ENCODE measurements around the gene GRM4. TPM values are rescaled to one million over a fixed set of nuclear protein-coding genes. Genes with fewer than 3 reads are reported as not detected.

GRM4 gene
- total RNA-seq, 1 experiment from 2014 or later: not detected

DNA sequence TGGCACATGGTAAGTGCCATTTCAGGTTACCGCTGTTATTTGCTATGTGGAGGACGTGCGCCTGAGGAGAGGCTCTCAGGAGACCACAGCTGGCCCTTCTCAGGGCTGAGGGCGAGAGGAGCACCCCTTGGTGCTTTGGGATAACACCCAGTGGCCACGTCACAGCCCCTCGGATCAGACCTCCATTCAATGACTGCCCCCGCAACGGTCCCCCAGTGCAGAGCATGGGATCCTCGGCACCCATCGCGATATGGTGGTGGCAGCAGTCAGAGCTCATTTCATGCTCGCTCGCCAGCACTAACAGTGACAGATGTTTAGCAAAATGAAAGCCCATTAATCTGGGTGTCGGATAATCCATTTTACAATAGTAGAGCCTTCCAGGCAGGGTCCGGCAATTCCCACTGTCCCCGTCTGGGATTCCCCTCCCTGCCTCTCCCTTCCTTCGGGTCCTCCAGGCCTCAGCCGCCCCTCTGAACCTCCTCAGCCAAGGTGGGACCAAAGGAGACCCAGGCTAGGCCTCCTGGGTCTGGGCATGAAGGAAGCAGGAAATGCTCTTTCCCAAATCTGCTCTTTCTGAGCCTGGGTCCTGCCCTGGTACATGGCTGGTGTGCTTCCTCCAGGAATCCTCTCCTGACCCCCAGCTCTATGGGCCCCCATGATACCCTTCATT lies 117.1 kb downstream of the GRM4 start:
- intact Hi-C loops (cut with micrococcal nuclease; ENCODE audit: unreplicated experiment): loop anchor here (5.0 kb wide), 2 partner anchors 177 to 317 kb away; partner anchors contain the start of gene UQCC2
- TF ChIP-seq, protein P1, sequence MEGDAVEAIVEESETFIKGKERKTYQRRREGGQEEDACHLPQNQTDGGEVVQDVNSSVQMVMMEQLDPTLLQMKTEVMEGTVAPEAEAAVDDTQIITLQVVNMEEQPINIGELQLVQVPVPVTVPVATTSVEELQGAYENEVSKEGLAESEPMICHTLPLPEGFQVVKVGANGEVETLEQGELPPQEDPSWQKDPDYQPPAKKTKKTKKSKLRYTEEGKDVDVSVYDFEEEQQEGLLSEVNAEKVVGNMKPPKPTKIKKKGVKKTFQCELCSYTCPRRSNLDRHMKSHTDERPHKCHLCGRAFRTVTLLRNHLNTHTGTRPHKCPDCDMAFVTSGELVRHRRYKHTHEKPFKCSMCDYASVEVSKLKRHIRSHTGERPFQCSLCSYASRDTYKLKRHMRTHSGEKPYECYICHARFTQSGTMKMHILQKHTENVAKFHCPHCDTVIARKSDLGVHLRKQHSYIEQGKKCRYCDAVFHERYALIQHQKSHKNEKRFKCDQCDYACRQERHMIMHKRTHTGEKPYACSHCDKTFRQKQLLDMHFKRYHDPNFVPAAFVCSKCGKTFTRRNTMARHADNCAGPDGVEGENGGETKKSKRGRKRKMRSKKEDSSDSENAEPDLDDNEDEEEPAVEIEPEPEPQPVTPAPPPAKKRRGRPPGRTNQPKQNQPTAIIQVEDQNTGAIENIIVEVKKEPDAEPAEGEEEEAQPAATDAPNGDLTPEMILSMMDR (IDR thresholded peaks at IDR 0.05; ENCODE audit: unreplicated experiment): no peak
- CTCF ChIA-PET: interaction anchor here (1.7 kb wide), 1 partner anchor 312 kb away, joined by 4 read pairs; no protein-coding TSS in a partner anchor
- Mint-ChIP-seq H3K36me3 (ENCODE audit: insufficient read depth, unreplicated experiment) (no peaks in the 10 kb centered on the region), H3K27ac (ENCODE audit: unreplicated experiment) (no peak overlapping the region), H3K27me3 (ENCODE audit: unreplicated experiment) (peaks cover 79% of the 10 kb centered on the region), H3K9me3 (ENCODE audit: low read depth, unreplicated experiment) (no peaks in the 10 kb centered on the region), H3K4me1 (ENCODE audit: low read depth, unreplicated experiment) (no peaks in the 10 kb centered on the region), H3K4me3 (ENCODE audit: low read depth, unreplicated experiment) (no peak overlapping the region)
- no TSS peak for BruUV-seq (replicated peaks)
- DNase-seq: no peak

DNA sequence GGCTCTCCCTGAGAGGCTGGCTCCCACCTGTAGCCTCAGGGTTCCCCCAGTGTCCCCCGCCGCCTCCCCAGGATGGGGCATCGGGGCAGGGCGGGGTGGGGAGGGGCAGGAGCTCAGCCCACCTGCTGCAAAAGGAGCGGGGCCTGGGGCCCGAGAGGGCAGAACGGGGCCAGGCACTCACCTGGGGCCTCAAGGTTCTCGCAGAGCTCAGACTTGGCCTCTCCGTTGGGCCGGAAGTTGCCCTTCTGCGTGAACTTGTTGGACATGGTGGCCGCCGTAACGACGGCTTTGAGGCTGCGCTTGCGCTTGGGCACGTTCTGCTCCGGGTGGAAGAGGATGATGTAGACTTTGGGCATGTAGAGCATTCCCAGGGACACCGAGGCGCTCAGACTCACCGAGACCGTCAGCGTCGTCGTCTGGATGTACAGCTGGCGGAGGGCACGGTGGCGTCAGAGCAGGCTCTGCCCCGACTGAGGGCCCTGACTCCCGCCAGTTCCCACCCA lies 117.9 kb downstream of the GRM4 start:
- Mint-ChIP-seq H3K4me3 (ENCODE audit: low read depth, unreplicated experiment) (no peak overlapping the region), H3K9me3 (ENCODE audit: low read depth, unreplicated experiment) (no peaks in the 10 kb centered on the region), H3K27me3 (ENCODE audit: unreplicated experiment) (peaks cover 79% of the 10 kb centered on the region), H3K36me3 (ENCODE audit: insufficient read depth, unreplicated experiment) (no peaks in the 10 kb centered on the region), H3K27ac (ENCODE audit: unreplicated experiment) (no peak overlapping the region), H3K4me1 (ENCODE audit: low read depth, unreplicated experiment) (no peaks in the 10 kb centered on the region)
- DNase-seq: no peak
- intact Hi-C loops (cut with micrococcal nuclease; ENCODE audit: unreplicated experiment): loop anchor here (1.0 to 5.0 kb wide), 3 partner anchors 176 to 316 kb away; partner anchors contain the start of gene UQCC2
- TF ChIP-seq, protein P1 (IDR thresholded peaks at IDR 0.05; ENCODE audit: unreplicated experiment): peak; percentile 8
- CTCF ChIA-PET: interaction anchor here (0.7 to 1.6 kb wide), 6 partner anchors 45 to 1327 kb away, joined by 3 to 17 read pairs (median 4); partner anchors contain the start of gene UQCC2
- BruUV-seq (replicated peaks): no TSS peak

DNA sequence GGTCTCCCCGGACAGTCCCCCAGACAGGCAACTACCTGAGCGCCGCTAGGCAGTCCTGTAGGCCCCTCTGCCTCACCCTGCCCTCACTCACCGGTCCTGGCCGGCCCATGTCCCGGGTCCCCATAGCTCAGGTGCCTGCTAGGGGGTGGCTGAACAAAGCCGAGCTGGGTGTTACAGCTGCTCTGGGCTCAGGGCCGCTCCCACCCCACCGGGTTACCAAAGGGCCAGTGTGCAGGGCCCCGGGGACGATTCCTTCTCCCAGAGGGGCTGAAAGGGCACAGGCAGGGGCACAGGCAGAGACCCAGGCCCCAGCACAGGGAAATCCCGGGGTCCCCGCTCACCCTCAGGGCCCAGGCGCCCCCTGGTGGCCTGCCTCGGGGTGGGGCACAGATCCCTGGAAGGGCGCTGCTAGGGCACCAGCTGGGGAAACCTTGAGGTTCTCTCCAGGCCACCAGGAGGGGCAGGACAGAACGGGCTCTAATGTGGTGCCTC lies 118.4 kb downstream of the GRM4 start:
- CTCF ChIA-PET: interaction anchor here (1.0 to 1.6 kb wide), 6 partner anchors 8 to 1327 kb away, joined by 3 to 17 read pairs (median 4); partner anchors contain the start of gene UQCC2
- Mint-ChIP-seq H3K27ac (ENCODE audit: unreplicated experiment) (no peak overlapping the region), H3K36me3 (ENCODE audit: insufficient read depth, unreplicated experiment) (no peaks in the 10 kb centered on the region), H3K4me3 (ENCODE audit: low read depth, unreplicated experiment) (no peak overlapping the region), H3K27me3 (ENCODE audit: unreplicated experiment) (peaks cover 79% of the 10 kb centered on the region), H3K9me3 (ENCODE audit: low read depth, unreplicated experiment) (no peaks in the 10 kb centered on the region), H3K4me1 (ENCODE audit: low read depth, unreplicated experiment) (peaks cover under 1% of the 10 kb centered on the region)
- intact Hi-C loops (cut with micrococcal nuclease; ENCODE audit: unreplicated experiment): loop anchor here (1.0 to 5.0 kb wide), 3 partner anchors 175 to 315 kb away; partner anchors contain the start of gene UQCC2
- TF ChIP-seq, protein P1 (IDR thresholded peaks at IDR 0.05; ENCODE audit: unreplicated experiment): peak; percentile 97
- BruUV-seq (replicated peaks): no TSS peak
- DNase-seq: peak; percentile 82

DNA sequence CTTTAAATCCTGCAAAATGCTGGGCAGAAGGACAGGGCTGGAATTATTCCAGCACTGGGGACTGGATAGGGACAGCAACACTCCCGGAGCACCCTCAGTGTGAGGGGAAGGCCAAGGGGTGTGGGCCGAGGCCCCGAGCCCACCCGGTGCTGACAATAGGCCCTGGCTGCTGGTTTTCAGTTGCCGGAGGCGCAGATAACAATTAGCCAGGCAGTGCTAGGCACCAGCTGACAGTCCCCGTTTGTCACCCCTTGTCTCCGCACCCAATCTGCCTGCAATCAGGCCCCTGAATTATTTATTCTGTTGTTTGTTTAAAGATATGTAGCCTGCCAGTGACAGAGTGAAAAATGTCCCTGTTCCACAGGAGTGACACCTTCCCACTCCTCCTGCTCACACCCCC lies 120.0 kb downstream of the GRM4 start:
- H3K27ac Mint-ChIP-seq (ENCODE audit: unreplicated experiment): no peak overlapping the region

More for the DNA sequence above, 120.0 kb downstream of the GRM4 start:
- Mint-ChIP-seq H3K36me3 (ENCODE audit: insufficient read depth, unreplicated experiment) (no peaks in the 10 kb centered on the region), H3K4me1 (ENCODE audit: low read depth, unreplicated experiment) (peaks cover 9% of the 10 kb centered on the region), H3K27me3 (ENCODE audit: unreplicated experiment) (peaks cover 81% of the 10 kb centered on the region), H3K9me3 (ENCODE audit: low read depth, unreplicated experiment) (no peaks in the 10 kb centered on the region), H3K4me3 (ENCODE audit: low read depth, unreplicated experiment) (no peak overlapping the region)
- DNase-seq: no peak
- intact Hi-C loops (cut with micrococcal nuclease; ENCODE audit: unreplicated experiment): loop anchor here (5.0 kb wide), 2 partner anchors 174 to 314 kb away; partner anchors contain the start of gene UQCC2
- TF ChIP-seq, protein P1 (IDR thresholded peaks at IDR 0.05; ENCODE audit: unreplicated experiment): peak; percentile 6
- CTCF ChIA-PET: interaction anchor here (0.5 to 1.3 kb wide), 4 partner anchors 22 to 244 kb away, joined by 3 read pairs; no protein-coding TSS in a partner anchor
- no TSS peak for BruUV-seq (replicated peaks)
